ENCODE measurements around the gene CCDC183. TPM values are rescaled to one million over a fixed set of nuclear protein-coding genes. Genes with fewer than 3 reads are reported as not detected.
A peak's percentile ranks its signal among the peaks of the same experiment; 100 is the strongest.
"Not testable (repeated sequence)": the region's sequence is repeated elsewhere in the genome, so short reads cannot be mapped to it uniquely, and the experiment has no call there.

The CCDC183 gene
- total RNA-seq, 2 experiments from 2014 or later, result 0.97 to 1.1 TPM

GRCh38 chr9:136791516-136792276 is 4.4 kb upstream of the CCDC183 start:
- ChIA-PET POLR2A (no interaction called here), CTCF (interaction anchor here (0.7 to 3.9 kb wide), 17 partner anchors 9 to 295 kb away, joined by 3 to 13 read pairs (median 4); partner anchors contain the start of genes ABCA2, AJM1, FUT7 and MAN1B1)
- peak overlapping the region; percentile 79 for H3K4me3 Mint-ChIP-seq
- no peaks in the 10 kb centered on the region for H3K9me3 Mint-ChIP-seq
- H3K36me3 Mint-ChIP-seq (ENCODE audit: low read depth), result peaks cover 6% of the 10 kb centered on the region
- H3K27ac Mint-ChIP-seq, result peak overlapping the region; percentile 93
- peaks cover 42% of the 10 kb centered on the region for H3K4me1 Mint-ChIP-seq
- peaks cover 12% of the 10 kb centered on the region for H3K27me3 Mint-ChIP-seq
- DNase-seq, result peak; percentile 69

- Mint-ChIP-seq H3K4me3 (peak overlapping the region; percentile 79), H3K27me3 (peaks cover 14% of the 10 kb centered on the region), H3K36me3 (ENCODE audit: low read depth) (peaks cover 6% of the 10 kb centered on the region), H3K4me1 (peaks cover 44% of the 10 kb centered on the region), H3K27ac (peak overlapping the region; percentile 93), H3K9me3 (no peaks in the 10 kb centered on the region)
- ChIA-PET CTCF (interaction anchor here (0.6 to 3.9 kb wide), 19 partner anchors 9 to 294 kb away, joined by 3 to 13 read pairs (median 3); partner anchors contain the start of genes ABCA2, AJM1, FUT7 and MAN1B1), POLR2A (no interaction called here)
- DNase-seq, result no peak
Observed at GRCh38 chr9:136792321-136793085, 3.6 kb upstream of the CCDC183 start.

- ChIA-PET POLR2A (no interaction called here), CTCF (interaction anchor here (0.6 to 3.9 kb wide), 9 partner anchors 8 to 260 kb away, joined by 3 to 13 read pairs (median 3); partner anchors contain the start of genes ABCA2, AJM1 and PAXX)
- DNase-seq, result no peak
- no peaks in the 10 kb centered on the region for H3K9me3 Mint-ChIP-seq
- peaks cover 36% of the 10 kb centered on the region for H3K4me1 Mint-ChIP-seq
- peaks cover 14% of the 10 kb centered on the region for H3K27me3 Mint-ChIP-seq
- H3K4me3 Mint-ChIP-seq, result no peak overlapping the region
- no peak overlapping the region for H3K27ac Mint-ChIP-seq
- peaks cover 6% of the 10 kb centered on the region for H3K36me3 Mint-ChIP-seq (ENCODE audit: low read depth)
Observed at GRCh38 chr9:136793086-136793946, 2.8 kb upstream of the CCDC183 start.

- Mint-ChIP-seq H3K27me3 (peaks cover 13% of the 10 kb centered on the region), H3K4me3 (no peak overlapping the region), H3K9me3 (no peaks in the 10 kb centered on the region), H3K36me3 (ENCODE audit: low read depth) (peaks cover 6% of the 10 kb centered on the region), H3K27ac (no peak overlapping the region), H3K4me1 (peaks cover 28% of the 10 kb centered on the region)
- DNase-seq, result no peak
- ChIA-PET POLR2A (no interaction called here), CTCF (interaction anchor here (0.7 kb wide), 1 partner anchor 270 kb away, joined by 3 read pairs; no protein-coding TSS in a partner anchor)
Observed at GRCh38 chr9:136794281-136794999, 1.7 kb upstream of the CCDC183 start.

GRCh38 chr9:136795000-136795348 is 1.2 kb upstream of the CCDC183 start:
- CTCF ChIA-PET, result no interaction called here
- no peak for DNase-seq
- POLR2A ChIA-PET, result no interaction called here
- H3K36me3 Mint-ChIP-seq (ENCODE audit: low read depth), result peaks cover 6% of the 10 kb centered on the region
- no peaks in the 10 kb centered on the region for H3K9me3 Mint-ChIP-seq
- no peak overlapping the region for H3K27ac Mint-ChIP-seq
- peaks cover 13% of the 10 kb centered on the region for H3K27me3 Mint-ChIP-seq
- no peak overlapping the region for H3K4me3 Mint-ChIP-seq
- H3K4me1 Mint-ChIP-seq, result peaks cover 25% of the 10 kb centered on the region

GRCh38 chr9:136796775-136797347 is 723 bp downstream of the CCDC183 start:
- H3K9me3 Mint-ChIP-seq; DNase-seq; H3K4me3 Mint-ChIP-seq; H3K27ac Mint-ChIP-seq; POLR2A ChIA-PET; H3K36me3 Mint-ChIP-seq (ENCODE audit: low read depth); CTCF ChIA-PET: not testable (repeated sequence)
- Mint-ChIP-seq H3K27me3 (peaks cover 17% of the 10 kb centered on the region), H3K4me1 (peaks cover 30% of the 10 kb centered on the region)

- H3K27ac Mint-ChIP-seq, result no peak overlapping the region
- no peak overlapping the region for H3K4me3 Mint-ChIP-seq
- H3K27me3 Mint-ChIP-seq, result peaks cover 17% of the 10 kb centered on the region
- DNase-seq, result no peak
- no peaks in the 10 kb centered on the region for H3K9me3 Mint-ChIP-seq
- ChIA-PET CTCF (interaction anchor here (1.2 to 1.8 kb wide), 2 partner anchors 11 to 27 kb away, joined by 3 to 4 read pairs; no protein-coding TSS in a partner anchor), POLR2A (no interaction called here)
- H3K4me1 Mint-ChIP-seq, result peaks cover 22% of the 10 kb centered on the region
- H3K36me3 Mint-ChIP-seq (ENCODE audit: low read depth), result no peaks in the 10 kb centered on the region
Observed at GRCh38 chr9:136798708-136799078, 2.6 kb downstream of the CCDC183 start.

GRCh38 chr9:136799079-136799853 is 3.1 kb downstream of the CCDC183 start:
- POLR2A ChIA-PET, result no interaction called here

GRCh38 chr9:136799854-136800657 is 3.9 kb downstream of the CCDC183 start:
- ChIA-PET CTCF (interaction anchor here (0.6 to 1.8 kb wide), 4 partner anchors 26 to 104 kb away, joined by 3 read pairs; partner anchors contain the start of genes AJM1 and TRAF2), POLR2A (interaction anchor here (0.5 kb wide), 1 partner anchor 120 kb away, joined by 4 read pairs; no protein-coding TSS in a partner anchor)
- H3K9me3 Mint-ChIP-seq, result no peaks in the 10 kb centered on the region
- peak overlapping the region; percentile 73 for H3K4me3 Mint-ChIP-seq
- peaks cover 17% of the 10 kb centered on the region for H3K27me3 Mint-ChIP-seq
- DNase-seq, result peak; percentile 90
- H3K27ac Mint-ChIP-seq, result peak overlapping the region; percentile 63
- H3K4me1 Mint-ChIP-seq, result peaks cover 22% of the 10 kb centered on the region
- H3K36me3 Mint-ChIP-seq (ENCODE audit: low read depth), result no peaks in the 10 kb centered on the region

More at GRCh38 chr9:136799079-136799853, 3.1 kb downstream of the CCDC183 start:
- CTCF ChIA-PET, result interaction anchor here (1.2 to 1.8 kb wide), 2 partner anchors 10 to 27 kb away, joined by 3 to 4 read pairs; no protein-coding TSS in a partner anchor
- no peak overlapping the region for H3K4me3 Mint-ChIP-seq
- peaks cover 17% of the 10 kb centered on the region for H3K27me3 Mint-ChIP-seq
- H3K4me1 Mint-ChIP-seq, result peaks cover 22% of the 10 kb centered on the region
- H3K36me3 Mint-ChIP-seq (ENCODE audit: low read depth), result no peaks in the 10 kb centered on the region
- H3K9me3 Mint-ChIP-seq, result no peaks in the 10 kb centered on the region
- H3K27ac Mint-ChIP-seq, result no peak overlapping the region
- DNase-seq, result no peak

GRCh38 chr9:136802321-136802720 is 6.2 kb downstream of the CCDC183 start:
- Mint-ChIP-seq H3K9me3 (no peaks in the 10 kb centered on the region), H3K27ac (no peak overlapping the region), H3K4me3 (no peak overlapping the region), H3K36me3 (ENCODE audit: low read depth) (no peaks in the 10 kb centered on the region), H3K27me3 (peaks cover 5% of the 10 kb centered on the region), H3K4me1 (peaks cover 27% of the 10 kb centered on the region)
- DNase-seq, result no peak
- CTCF ChIA-PET, result interaction anchor here (1.0 to 1.8 kb wide), 3 partner anchors 10 to 99 kb away, joined by 3 read pairs; partner anchors contain the start of gene TRAF2
- POLR2A ChIA-PET, result no interaction called here

All from activated CD4-positive, alpha-beta T cell treated with anti-CD3 and anti-CD28 coated beads, Interleukin-2, amount 10 ng/mL, durations not matched to agents 7 days and 5 days (primary cell).